ENCODE results near the gene CSRNP3.

- TF ChIP-seq POLR2A (IDR thresholded peaks at IDR 0.05; ENCODE audit: low read length) (no peak), SMC3 (IDR thresholded peaks at IDR 0.05) (no peak), RNF2 (IDR thresholded peaks at IDR 0.05; ENCODE audit: borderline replicate concordance, low read depth) (no peak), USF2 (IDR thresholded peaks at IDR 0.05) (no peak), MAFK (IDR thresholded peaks at IDR 0.05; ENCODE audit: partially characterized antibody) (no peak), HDAC2 (IDR thresholded peaks at IDR 0.05) (no peak), RAD21 (conservative IDR thresholded peaks at IDR 0.05 in 1 of 2, IDR thresholded peaks at IDR 0.05 in 1 of 2) (no peak), MAZ (IDR thresholded peaks at IDR 0.05; ENCODE audit: borderline replicate concordance, low read depth, low read length) (no peak), EP300 (IDR thresholded peaks at IDR 0.05) (no peak)
- TF ChIP-seq, protein P1, sequence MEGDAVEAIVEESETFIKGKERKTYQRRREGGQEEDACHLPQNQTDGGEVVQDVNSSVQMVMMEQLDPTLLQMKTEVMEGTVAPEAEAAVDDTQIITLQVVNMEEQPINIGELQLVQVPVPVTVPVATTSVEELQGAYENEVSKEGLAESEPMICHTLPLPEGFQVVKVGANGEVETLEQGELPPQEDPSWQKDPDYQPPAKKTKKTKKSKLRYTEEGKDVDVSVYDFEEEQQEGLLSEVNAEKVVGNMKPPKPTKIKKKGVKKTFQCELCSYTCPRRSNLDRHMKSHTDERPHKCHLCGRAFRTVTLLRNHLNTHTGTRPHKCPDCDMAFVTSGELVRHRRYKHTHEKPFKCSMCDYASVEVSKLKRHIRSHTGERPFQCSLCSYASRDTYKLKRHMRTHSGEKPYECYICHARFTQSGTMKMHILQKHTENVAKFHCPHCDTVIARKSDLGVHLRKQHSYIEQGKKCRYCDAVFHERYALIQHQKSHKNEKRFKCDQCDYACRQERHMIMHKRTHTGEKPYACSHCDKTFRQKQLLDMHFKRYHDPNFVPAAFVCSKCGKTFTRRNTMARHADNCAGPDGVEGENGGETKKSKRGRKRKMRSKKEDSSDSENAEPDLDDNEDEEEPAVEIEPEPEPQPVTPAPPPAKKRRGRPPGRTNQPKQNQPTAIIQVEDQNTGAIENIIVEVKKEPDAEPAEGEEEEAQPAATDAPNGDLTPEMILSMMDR (IDR thresholded peaks at IDR 0.05): no peak
- TF ChIP-seq, protein P2, sequence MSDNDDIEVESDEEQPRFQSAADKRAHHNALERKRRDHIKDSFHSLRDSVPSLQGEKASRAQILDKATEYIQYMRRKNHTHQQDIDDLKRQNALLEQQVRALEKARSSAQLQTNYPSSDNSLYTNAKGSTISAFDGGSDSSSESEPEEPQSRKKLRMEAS (IDR thresholded peaks at IDR 0.05): no peak
- TF ChIP-seq, protein P3, sequence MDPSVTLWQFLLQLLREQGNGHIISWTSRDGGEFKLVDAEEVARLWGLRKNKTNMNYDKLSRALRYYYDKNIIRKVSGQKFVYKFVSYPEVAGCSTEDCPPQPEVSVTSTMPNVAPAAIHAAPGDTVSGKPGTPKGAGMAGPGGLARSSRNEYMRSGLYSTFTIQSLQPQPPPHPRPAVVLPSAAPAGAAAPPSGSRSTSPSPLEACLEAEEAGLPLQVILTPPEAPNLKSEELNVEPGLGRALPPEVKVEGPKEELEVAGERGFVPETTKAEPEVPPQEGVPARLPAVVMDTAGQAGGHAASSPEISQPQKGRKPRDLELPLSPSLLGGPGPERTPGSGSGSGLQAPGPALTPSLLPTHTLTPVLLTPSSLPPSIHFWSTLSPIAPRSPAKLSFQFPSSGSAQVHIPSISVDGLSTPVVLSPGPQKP (IDR thresholded peaks at IDR 0.05; ENCODE audit: low read depth, low read length): no peak
These were observed 154.9 kb downstream of the CSRNP3 start for GRCh38 chr2:165624470-165624800.
